Parathyroid adenoma (tissue), 2 donors: ENCODE measurements around the gene APPBP2.

Source experiments
- H2AFZ ChIP-seq: fragments of 300-600 bp; sonication (generic); one replicate; pipeline ENCODE4 v1.7.0; 2017; ENCODE audit warnings: antibody characterized with exemption, mild to moderate bottlenecking
- H3K27ac ChIP-seq: fragments of 300-600 bp; sonication (generic); one replicate; pipeline ENCODE4 v1.7.0; 2017
- H3K27me3 ChIP-seq: fragments of 300-600 bp; sonication (generic); one replicate; pipeline ENCODE4 v1.7.0; 2017; ENCODE audit warnings: low read length; ENCODE audit not compliant: control insufficient read depth, insufficient read depth
- H3K36me3 ChIP-seq: fragments of 300-600 bp; sonication (generic); one replicate; pipeline ENCODE4 v1.7.0; 2017; ENCODE audit warnings: low read length; ENCODE audit not compliant: control insufficient read depth, insufficient read depth
- H3K4me1 ChIP-seq: fragments of 300-600 bp; sonication (generic); one replicate; pipeline ENCODE4 v1.7.0; 2017; ENCODE audit warnings: control low read depth
- H3K4me2 ChIP-seq: fragments of 300-600 bp; sonication (generic); one replicate; pipeline ENCODE4 v1.7.0; 2017; ENCODE audit warnings: low read length
- H3K4me3 ChIP-seq: fragments of 300-600 bp; sonication (generic); one replicate; pipeline ENCODE4 v1.7.0; 2017; ENCODE audit warnings: low read depth, low read length
- H3K79me2 ChIP-seq: fragments of 300-600 bp; sonication (generic); one replicate; pipeline ENCODE4 v1.7.0; 2017; ENCODE audit warnings: control low read depth
- H3K9ac ChIP-seq: fragments of 300-600 bp; sonication (generic); one replicate; pipeline ENCODE4 v1.7.0; 2017; ENCODE audit warnings: mild to moderate bottlenecking
- H3K9me3 ChIP-seq: fragments of 300-600 bp; sonication (generic); one replicate; pipeline ENCODE4 v1.7.0; 2017; ENCODE audit warnings: low read length; ENCODE audit not compliant: control insufficient read depth
- CTCF ChIP-seq: fragments of 300-600 bp; sonication (generic); IDR thresholded peaks from one replicate; pipeline ENCODE4 v1.7.0; 2017; ENCODE audit warnings: antibody characterized with exemption, mild to moderate bottlenecking
- donor health status: primary hyperparathyroidism.

The APPBP2 gene

GRCh38 chr17:60403962-60404361 lies 122.1 kb downstream of the APPBP2 start:
- no peak overlapping the region for H3K27ac ChIP-seq
- no peaks in the 10 kb centered on the region for H3K27me3 ChIP-seq
- H2AFZ ChIP-seq = no peak overlapping the region
- no peak for TF ChIP-seq CTCF
- H3K9ac ChIP-seq = no peak overlapping the region
- H3K4me1 ChIP-seq = peaks cover 5% of the 10 kb centered on the region
- no peaks in the 10 kb centered on the region for H3K9me3 ChIP-seq
- no peak overlapping the region for H3K4me2 ChIP-seq
- H3K36me3 ChIP-seq = no peaks in the 10 kb centered on the region
- H3K4me3 ChIP-seq = no peak overlapping the region
- H3K79me2 ChIP-seq = no peaks in the 10 kb centered on the region

GRCh38 chr17:60403523-60403810 lies 122.6 kb downstream of the APPBP2 start:
- no peak overlapping the region for H3K9ac ChIP-seq
- H3K4me2 ChIP-seq = no peak overlapping the region
- H3K27ac ChIP-seq = no peak overlapping the region
- no peaks in the 10 kb centered on the region for H3K36me3 ChIP-seq
- no peaks in the 10 kb centered on the region for H3K9me3 ChIP-seq
- no peak for TF ChIP-seq CTCF
- H3K4me3 ChIP-seq = no peak overlapping the region
- no peaks in the 10 kb centered on the region for H3K27me3 ChIP-seq
- no peaks in the 10 kb centered on the region for H3K79me2 ChIP-seq
- no peak overlapping the region for H2AFZ ChIP-seq
- peaks cover 5% of the 10 kb centered on the region for H3K4me1 ChIP-seq

GRCh38 chr17:60401819-60402218 lies 124.2 kb downstream of the APPBP2 start:
- Histone ChIP-seq H3K36me3 (no peaks in the 10 kb centered on the region), H3K4me1 (peaks cover 5% of the 10 kb centered on the region), H3K9me3 (no peaks in the 10 kb centered on the region), H3K4me2 (no peak overlapping the region), H3K9ac (no peak overlapping the region), H2AFZ (no peak overlapping the region), H3K79me2 (no peaks in the 10 kb centered on the region), H3K4me3 (no peak overlapping the region), H3K27me3 (no peaks in the 10 kb centered on the region), H3K27ac (no peak overlapping the region)
- no peak for TF ChIP-seq CTCF

- no peak overlapping the region for H3K4me2 ChIP-seq
- H3K27me3 ChIP-seq = no peaks in the 10 kb centered on the region
- H3K27ac ChIP-seq = no peak overlapping the region
- H3K9me3 ChIP-seq = no peaks in the 10 kb centered on the region
- no peak overlapping the region for H3K4me3 ChIP-seq
- TF ChIP-seq CTCF = no peak
- no peaks in the 10 kb centered on the region for H3K4me1 ChIP-seq
- no peak overlapping the region for H3K9ac ChIP-seq
- no peak overlapping the region for H2AFZ ChIP-seq
- H3K79me2 ChIP-seq = no peaks in the 10 kb centered on the region
- no peaks in the 10 kb centered on the region for H3K36me3 ChIP-seq
Measured at GRCh38 chr17:60398227-60398959, 127.6 kb downstream of the APPBP2 start.

- Histone ChIP-seq H3K27ac (no peak overlapping the region), H3K9ac (no peak overlapping the region), H3K4me2 (no peak overlapping the region), H3K4me1 (peaks cover 4% of the 10 kb centered on the region), H3K9me3 (no peaks in the 10 kb centered on the region), H3K27me3 (no peaks in the 10 kb centered on the region), H2AFZ (no peak overlapping the region), H3K36me3 (no peaks in the 10 kb centered on the region), H3K79me2 (no peaks in the 10 kb centered on the region), H3K4me3 (no peak overlapping the region)
- no peak for TF ChIP-seq CTCF
Measured at GRCh38 chr17:60396412-60396811, 129.6 kb downstream of the APPBP2 start.
